Measurements from ENCODE around the gene CES4A.

The CES4A gene

DNA sequence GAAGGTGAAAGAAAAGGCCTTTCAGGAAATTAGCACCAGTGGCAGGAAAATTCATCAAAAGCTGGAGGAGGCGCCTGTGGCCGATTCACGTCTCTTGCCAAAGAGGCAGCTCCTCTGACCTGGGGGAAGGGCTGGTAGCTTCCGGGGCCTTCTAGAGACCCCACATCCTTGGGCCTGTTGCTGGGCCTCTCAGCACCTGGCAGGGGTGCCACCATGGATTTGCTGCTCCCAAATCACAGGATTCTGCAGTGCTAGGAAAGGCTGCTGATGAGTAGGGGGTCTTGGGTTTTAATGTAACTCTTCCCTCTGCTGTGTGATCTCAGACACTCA, 29.0 kb downstream of the CES4A start:
- Histone ChIP-seq H3K9me3 (ENCODE audit: severe bottlenecking) (no peaks in the 10 kb centered on the region), H3K4me3 (ENCODE audit: low read depth, low read length) (no peak overlapping the region), H3K36me3 (no peaks in the 10 kb centered on the region), H3K27me3 (ENCODE audit: insufficient read depth, low read depth, severe bottlenecking) (no peaks in the 10 kb centered on the region), H3K27ac (no peak overlapping the region)
- no peak for DNase-seq
- TF ChIP-seq, protein P1, sequence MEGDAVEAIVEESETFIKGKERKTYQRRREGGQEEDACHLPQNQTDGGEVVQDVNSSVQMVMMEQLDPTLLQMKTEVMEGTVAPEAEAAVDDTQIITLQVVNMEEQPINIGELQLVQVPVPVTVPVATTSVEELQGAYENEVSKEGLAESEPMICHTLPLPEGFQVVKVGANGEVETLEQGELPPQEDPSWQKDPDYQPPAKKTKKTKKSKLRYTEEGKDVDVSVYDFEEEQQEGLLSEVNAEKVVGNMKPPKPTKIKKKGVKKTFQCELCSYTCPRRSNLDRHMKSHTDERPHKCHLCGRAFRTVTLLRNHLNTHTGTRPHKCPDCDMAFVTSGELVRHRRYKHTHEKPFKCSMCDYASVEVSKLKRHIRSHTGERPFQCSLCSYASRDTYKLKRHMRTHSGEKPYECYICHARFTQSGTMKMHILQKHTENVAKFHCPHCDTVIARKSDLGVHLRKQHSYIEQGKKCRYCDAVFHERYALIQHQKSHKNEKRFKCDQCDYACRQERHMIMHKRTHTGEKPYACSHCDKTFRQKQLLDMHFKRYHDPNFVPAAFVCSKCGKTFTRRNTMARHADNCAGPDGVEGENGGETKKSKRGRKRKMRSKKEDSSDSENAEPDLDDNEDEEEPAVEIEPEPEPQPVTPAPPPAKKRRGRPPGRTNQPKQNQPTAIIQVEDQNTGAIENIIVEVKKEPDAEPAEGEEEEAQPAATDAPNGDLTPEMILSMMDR (IDR thresholded peaks at IDR 0.05; ENCODE audit: low read depth, low read length), result no peak

DNA sequence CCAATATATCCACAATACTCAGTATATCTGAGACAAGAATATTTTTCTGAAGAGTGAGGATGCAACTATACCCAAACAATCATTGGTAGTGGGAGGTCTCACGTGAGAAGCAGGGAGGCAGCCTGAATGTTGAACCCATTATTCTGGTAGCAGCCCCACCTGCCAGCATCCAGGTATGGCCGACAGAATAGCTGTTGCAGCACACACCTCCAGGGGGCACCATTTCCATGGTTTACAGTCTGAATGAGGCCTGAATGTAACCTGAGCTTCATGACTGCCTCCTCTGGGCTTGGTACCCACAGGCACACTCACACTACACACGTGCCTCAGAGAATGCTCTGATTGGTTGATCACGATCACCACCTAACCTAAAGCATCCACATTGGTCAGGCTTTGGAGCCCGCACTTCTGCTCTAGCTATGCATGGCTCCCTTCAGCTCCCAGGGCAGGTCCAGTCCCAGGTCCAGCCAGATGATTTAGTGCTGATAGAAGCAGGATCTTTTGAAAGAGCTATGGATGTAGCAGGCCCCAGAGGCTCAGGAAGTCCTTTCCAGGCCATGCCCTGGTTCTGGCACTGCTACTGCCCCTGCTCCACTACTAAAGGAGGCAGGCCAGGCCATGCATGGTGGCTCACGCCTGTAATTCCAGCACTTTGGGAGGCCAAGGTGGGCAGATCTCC, 29.6 kb downstream of the CES4A start:
- Histone ChIP-seq H3K27me3 (ENCODE audit: insufficient read depth, low read depth, severe bottlenecking) (no peaks in the 10 kb centered on the region), H3K9me3 (ENCODE audit: severe bottlenecking) (no peaks in the 10 kb centered on the region), H3K36me3 (no peaks in the 10 kb centered on the region), H3K4me3 (ENCODE audit: low read depth, low read length) (no peak overlapping the region), H3K27ac (no peak overlapping the region)
- TF ChIP-seq, protein P1 (IDR thresholded peaks at IDR 0.05; ENCODE audit: low read depth, low read length), result peak; percentile 91
- DNase-seq, result peak; percentile 93

DNA sequence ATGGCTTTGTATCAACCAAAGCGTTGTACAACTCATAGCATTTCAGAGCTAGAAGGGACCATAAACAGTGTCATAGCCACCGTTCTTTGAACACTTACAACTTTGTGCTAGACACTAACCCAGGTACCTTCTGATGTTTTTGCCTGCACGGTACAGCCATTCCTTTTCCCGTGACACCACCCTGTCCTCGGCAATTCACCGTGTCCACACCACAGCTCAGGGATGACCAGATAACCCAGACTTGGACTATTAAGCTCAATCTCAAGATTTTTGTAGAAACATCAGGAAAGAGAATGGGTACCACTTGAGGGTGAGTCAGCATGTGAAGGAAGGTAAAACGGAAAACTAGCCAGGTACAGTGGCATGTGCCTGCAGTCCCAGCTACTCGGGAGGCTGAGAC, 30.8 kb downstream of the CES4A start:
- Histone ChIP-seq H3K27me3 (ENCODE audit: insufficient read depth, low read depth, severe bottlenecking) (no peaks in the 10 kb centered on the region), H3K27ac (no peak overlapping the region), H3K36me3 (no peaks in the 10 kb centered on the region), H3K9me3 (ENCODE audit: severe bottlenecking) (no peaks in the 10 kb centered on the region), H3K4me3 (ENCODE audit: low read depth, low read length) (no peak overlapping the region)
- TF ChIP-seq, protein P1 (IDR thresholded peaks at IDR 0.05; ENCODE audit: low read depth, low read length), result no peak
- no peak for DNase-seq

DNA sequence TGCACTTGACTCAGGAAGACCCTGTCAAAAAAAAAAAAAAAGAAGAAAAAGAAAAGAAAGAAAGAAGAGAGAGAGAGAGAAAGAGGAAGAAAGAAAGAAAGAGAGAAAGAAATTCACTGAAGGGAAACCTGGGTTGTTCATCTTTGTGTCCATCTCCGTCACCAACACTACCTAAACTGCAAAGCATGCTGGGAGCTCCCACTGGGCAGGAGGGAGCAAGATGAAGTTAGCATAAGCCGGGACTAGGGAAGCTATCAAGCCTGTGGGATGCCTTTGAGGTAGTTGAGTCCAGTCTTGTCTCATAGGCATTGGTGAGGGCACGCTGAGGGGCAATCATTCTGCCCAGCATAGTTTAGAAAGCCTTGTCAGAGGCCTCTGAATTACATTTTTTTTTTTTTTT, 32.9 kb downstream of the CES4A start:
- Histone ChIP-seq H3K4me3 (ENCODE audit: low read depth, low read length) (no peak overlapping the region), H3K27ac (no peak overlapping the region), H3K27me3 (ENCODE audit: insufficient read depth, low read depth, severe bottlenecking) (no peaks in the 10 kb centered on the region), H3K9me3 (ENCODE audit: severe bottlenecking) (no peaks in the 10 kb centered on the region), H3K36me3 (no peaks in the 10 kb centered on the region)
- DNase-seq, result peak; percentile 5
- TF ChIP-seq, protein P1 (IDR thresholded peaks at IDR 0.05; ENCODE audit: low read depth, low read length), result no peak

DNA sequence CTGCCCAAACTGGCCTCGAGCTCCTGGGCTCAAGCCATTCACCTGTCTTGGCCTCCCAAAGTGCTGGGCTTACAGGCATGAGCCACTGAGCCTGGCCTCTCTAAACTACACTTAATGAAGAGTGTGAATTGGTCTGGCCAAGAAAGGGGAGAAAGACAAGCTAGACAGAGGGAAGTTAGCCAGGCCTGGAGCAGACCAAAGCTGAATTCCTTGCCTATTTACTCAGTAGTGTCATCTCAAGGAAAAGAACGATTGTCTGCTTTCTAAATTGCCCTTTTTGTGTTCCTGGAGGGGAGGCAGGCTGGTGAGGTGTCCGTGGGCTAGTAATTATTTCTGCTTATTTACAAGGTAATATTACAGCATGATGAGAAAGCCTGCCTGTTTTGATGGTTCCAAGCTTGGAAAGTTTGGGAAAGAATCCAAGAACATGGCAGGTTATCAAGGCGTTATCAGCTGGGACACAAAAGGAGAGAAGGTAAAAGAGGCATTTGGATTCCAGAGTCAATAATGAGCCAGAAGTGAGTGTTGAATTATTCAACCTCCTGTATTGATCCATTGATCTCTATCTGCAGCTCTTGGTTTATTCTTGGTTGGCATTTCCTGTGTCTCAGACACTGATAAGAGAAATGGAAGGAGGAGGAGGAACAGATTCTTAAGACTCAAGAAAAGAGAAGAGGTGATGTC, 34.3 kb downstream of the CES4A start:
- H3K27me3 ChIP-seq (ENCODE audit: insufficient read depth, low read depth, severe bottlenecking), result no peaks in the 10 kb centered on the region
- no peaks in the 10 kb centered on the region for H3K36me3 ChIP-seq
- no peaks in the 10 kb centered on the region for H3K9me3 ChIP-seq (ENCODE audit: severe bottlenecking)
- TF ChIP-seq, protein P1 (IDR thresholded peaks at IDR 0.05; ENCODE audit: low read depth, low read length), result no peak
- no peak overlapping the region for H3K4me3 ChIP-seq (ENCODE audit: low read depth, low read length)
- peak; percentile 0 for DNase-seq
- no peak overlapping the region for H3K27ac ChIP-seq

Data from WERI-Rb-1 (cell line).